ENCODE results near the gene POT1. TPM values are rescaled to one million over a fixed set of nuclear protein-coding genes. Genes with fewer than 3 reads are reported as not detected.

Gene POT1
- total and polyA plus RNA-seq, 2 of the 8 experiments (the other 6 are each of a cell fraction or from before 2014, with no cell fraction given) = 13.1 to 22.8 TPM

DNA sequence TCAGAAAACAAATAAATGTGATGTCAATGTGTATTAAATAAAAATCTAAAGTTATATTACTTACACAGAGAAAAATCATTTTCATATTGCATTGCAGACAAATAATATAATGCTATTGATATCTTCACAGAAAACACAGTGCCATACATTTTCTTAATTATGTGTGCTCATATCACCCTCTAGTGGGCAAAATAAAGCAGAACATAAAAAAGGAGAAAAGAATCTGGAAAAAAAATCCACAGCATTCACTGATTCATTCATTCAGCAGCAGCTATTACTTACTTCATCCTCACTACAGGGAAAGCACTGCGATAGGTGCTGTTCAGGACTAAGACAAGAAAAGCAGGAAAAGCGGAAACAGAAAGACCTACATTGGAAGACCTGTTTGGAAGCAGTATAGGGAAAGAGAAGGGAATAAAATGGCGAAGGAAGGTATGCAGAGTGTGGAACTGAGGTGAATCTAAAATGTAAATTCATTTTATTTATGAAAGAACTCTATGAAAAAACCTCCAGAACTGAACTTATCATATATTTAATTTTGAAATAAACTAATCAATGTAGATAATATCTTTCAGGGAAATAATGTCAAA lies 73.2 kb downstream of the POT1 start (continued):
- TF ChIP-seq CHD2 (IDR thresholded peaks at IDR 0.05; ENCODE audit: low read length) = no peak
- TF ChIP-seq, protein P1, sequence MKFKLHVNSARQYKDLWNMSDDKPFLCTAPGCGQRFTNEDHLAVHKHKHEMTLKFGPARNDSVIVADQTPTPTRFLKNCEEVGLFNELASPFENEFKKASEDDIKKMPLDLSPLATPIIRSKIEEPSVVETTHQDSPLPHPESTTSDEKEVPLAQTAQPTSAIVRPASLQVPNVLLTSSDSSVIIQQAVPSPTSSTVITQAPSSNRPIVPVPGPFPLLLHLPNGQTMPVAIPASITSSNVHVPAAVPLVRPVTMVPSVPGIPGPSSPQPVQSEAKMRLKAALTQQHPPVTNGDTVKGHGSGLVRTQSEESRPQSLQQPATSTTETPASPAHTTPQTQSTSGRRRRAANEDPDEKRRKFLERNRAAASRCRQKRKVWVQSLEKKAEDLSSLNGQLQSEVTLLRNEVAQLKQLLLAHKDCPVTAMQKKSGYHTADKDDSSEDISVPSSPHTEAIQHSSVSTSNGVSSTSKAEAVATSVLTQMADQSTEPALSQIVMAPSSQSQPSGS (IDR thresholded peaks at IDR 0.05; ENCODE audit: low read length) = no peak
